Activated gamma-delta T cell treated with Interleukin-2 at 50 U/mL for 16 hours (primary cell): Measurements from ENCODE around the gene LRRC26.
"Not testable (repeated sequence)": the region's sequence is repeated elsewhere in the genome, so short reads cannot be mapped to it uniquely, and the experiment has no call there.

Source experiments
- DNase-seq: peaks from one replicate; pipeline ENCODE4 v3.0.0-alpha.2; 2020

LRRC26 gene

GRCh38 chr9:137149363-137149762 lies 20.5 kb downstream of the LRRC26 start:
- DNase-seq, result no peak

GRCh38 chr9:137148661-137149060 lies 21.2 kb downstream of the LRRC26 start:
- DNase-seq, result no peak

- no peak for DNase-seq
These were observed 21.6 kb downstream of the LRRC26 start for GRCh38 chr9:137148242-137148641.

GRCh38 chr9:137147793-137148160 lies 22.1 kb downstream of the LRRC26 start:
- no peak for DNase-seq

- DNase-seq, result no peak
These were observed 22.6 kb downstream of the LRRC26 start for GRCh38 chr9:137147091-137147792.

GRCh38 chr9:137146527-137146918 lies 23.3 kb downstream of the LRRC26 start:
- DNase-seq, result no peak

GRCh38 chr9:137145731-137146526 lies 23.9 kb downstream of the LRRC26 start:
- no peak for DNase-seq

- no peak for DNase-seq
These were observed 26.4 kb downstream of the LRRC26 start for GRCh38 chr9:137143459-137143858.

- no peak for DNase-seq
These were observed 27.6 kb downstream of the LRRC26 start for GRCh38 chr9:137141976-137142936.

- DNase-seq, result no peak
These were observed 28.6 kb downstream of the LRRC26 start for GRCh38 chr9:137141050-137141810.

GRCh38 chr9:137140151-137141012 lies 29.5 kb downstream of the LRRC26 start:
- DNase-seq, result no peak

- DNase-seq, result no peak
These were observed 30.2 kb downstream of the LRRC26 start for GRCh38 chr9:137139468-137140150.

GRCh38 chr9:137138722-137139467 lies 31.0 kb downstream of the LRRC26 start, which contains the start of gene GRIN1:
Gene GRIN1, plus strand, starts transcription at chr9:137139154. Its CDS starts 333 bp downstream, at chr9:137139487.
- peak; percentile 37 for DNase-seq

GRCh38 chr9:137138058-137138721 lies 31.7 kb downstream of the LRRC26 start:
- DNase-seq, result no peak

GRCh38 chr9:137136881-137137607 lies 32.8 kb downstream of the LRRC26 start:
- no peak for DNase-seq

- DNase-seq, result no peak
These were observed 33.5 kb downstream of the LRRC26 start for GRCh38 chr9:137136261-137136880.

- DNase-seq, result not testable (repeated sequence)
These were observed 34.7 kb downstream of the LRRC26 start for GRCh38 chr9:137135154-137135553.

- DNase-seq, result no peak
These were observed 35.7 kb downstream of the LRRC26 start for GRCh38 chr9:137134191-137134590.
